ENCODE results near the gene CD163L1.

The CD163L1 gene

DNA sequence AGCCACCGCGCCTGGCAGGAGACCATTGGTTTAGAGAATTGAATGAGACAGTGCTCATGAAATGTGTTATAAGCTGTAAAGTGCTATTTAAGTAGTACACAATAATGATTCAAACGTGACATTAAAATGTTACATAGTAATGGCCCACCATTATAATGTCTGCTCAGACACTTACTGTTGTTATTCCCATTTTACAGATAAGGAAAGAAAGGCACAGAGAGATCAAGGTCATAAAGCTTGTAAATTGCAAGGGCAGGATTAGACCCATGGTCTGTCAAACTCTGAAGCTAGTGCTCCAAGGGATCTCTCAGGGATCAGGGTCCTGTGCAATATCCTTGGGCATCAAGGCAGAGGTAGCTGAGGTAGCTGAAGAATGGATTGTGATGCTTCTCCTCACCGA, 133.9 kb downstream of the CD163L1 start:
- TF ChIP-seq, protein P1, sequence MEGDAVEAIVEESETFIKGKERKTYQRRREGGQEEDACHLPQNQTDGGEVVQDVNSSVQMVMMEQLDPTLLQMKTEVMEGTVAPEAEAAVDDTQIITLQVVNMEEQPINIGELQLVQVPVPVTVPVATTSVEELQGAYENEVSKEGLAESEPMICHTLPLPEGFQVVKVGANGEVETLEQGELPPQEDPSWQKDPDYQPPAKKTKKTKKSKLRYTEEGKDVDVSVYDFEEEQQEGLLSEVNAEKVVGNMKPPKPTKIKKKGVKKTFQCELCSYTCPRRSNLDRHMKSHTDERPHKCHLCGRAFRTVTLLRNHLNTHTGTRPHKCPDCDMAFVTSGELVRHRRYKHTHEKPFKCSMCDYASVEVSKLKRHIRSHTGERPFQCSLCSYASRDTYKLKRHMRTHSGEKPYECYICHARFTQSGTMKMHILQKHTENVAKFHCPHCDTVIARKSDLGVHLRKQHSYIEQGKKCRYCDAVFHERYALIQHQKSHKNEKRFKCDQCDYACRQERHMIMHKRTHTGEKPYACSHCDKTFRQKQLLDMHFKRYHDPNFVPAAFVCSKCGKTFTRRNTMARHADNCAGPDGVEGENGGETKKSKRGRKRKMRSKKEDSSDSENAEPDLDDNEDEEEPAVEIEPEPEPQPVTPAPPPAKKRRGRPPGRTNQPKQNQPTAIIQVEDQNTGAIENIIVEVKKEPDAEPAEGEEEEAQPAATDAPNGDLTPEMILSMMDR (IDR thresholded peaks at IDR 0.05), result no peak
- Histone ChIP-seq H3K4me3 (ENCODE audit: low read depth, low read length) (no peak overlapping the region), H3K27ac (no peak overlapping the region), H3K9me3 (ENCODE audit: control insufficient read depth, low read length) (no peaks in the 10 kb centered on the region), H3K4me2 (ENCODE audit: low read length) (no peak overlapping the region), H3K79me2 (no peaks in the 10 kb centered on the region), H2AFZ (no peak overlapping the region), H3K9ac (no peak overlapping the region), H3K36me3 (ENCODE audit: control insufficient read depth, insufficient read depth, low read length) (no peaks in the 10 kb centered on the region), H3K4me1 (no peaks in the 10 kb centered on the region), H3K27me3 (ENCODE audit: control insufficient read depth, insufficient read depth, low read length) (no peaks in the 10 kb centered on the region)

Measured in parathyroid adenoma (tissue), 2 donors.